ENCODE measurements around the gene NXPH1. TPM values are rescaled to one million over a fixed set of nuclear protein-coding genes. Genes with fewer than 3 reads are reported as not detected.

The NXPH1 gene
- total RNA-seq, 1 donor from 2014 or later, result not detected

DNA sequence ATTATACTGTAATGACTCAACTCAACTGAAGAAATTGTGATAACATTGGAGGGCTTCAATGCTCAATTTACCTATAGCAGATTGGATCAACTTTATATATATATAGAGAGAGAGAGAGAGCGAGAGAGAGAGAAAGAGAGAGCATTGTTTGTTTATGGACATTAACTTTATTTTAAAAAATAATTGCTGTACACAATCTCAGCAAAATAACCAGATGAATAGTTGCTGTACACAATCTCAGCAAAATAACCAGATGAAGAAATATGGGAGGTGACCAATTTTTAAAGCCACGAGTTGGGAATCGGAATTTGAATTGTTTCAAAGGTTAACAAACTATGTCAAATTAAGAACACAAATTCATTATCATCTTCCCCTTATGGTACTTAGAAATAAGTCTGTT lies 319.9 kb downstream of the NXPH1 start:
- intact Hi-C loops (cut with DNase I), result no loop called here
- no peak for DNase-seq (ENCODE audit: missing footprints)
- no peak for ATAC-seq

DNA sequence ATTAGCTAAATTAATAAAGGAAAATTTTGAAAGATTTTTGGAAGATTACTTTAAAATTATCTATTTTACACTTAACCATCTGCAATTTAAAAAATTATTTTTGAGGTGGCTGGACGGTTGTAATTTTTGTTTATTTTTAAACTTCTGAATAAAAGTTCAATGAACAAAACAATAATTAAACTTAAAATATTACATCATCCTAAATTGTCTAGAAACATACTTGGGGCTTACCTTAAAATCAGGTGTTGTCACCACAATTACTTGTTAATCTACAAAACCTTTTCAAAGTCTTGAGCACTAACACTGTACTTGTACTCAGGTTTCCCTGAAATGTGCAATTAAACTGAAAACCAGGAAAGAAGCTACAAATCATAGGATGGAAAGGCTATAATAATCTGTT lies 328.3 kb downstream of the NXPH1 start:
- no peak for DNase-seq (ENCODE audit: missing footprints)
- no peak for ATAC-seq
- intact Hi-C loops (cut with DNase I), result no loop called here

DNA sequence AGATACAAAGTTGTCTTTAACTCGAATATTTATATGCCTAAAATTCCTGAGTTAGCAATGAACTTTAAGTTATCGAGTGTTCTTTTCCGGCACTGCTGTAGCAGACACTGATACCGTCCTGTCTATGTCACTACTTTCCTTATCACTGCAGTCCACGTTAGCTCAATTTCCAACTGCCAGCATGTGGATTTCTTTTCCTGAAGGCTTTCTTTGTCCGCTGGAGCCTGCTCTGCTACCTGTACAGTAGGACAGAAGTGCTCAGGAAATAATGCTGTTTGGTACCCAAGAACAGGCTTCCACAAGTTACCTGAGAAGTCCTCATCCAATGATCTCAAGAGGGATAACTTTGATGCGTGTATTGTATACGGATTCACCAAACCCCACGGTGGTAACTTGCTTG lies 329.4 kb downstream of the NXPH1 start:
- no peak for ATAC-seq
- intact Hi-C loops (cut with DNase I), result no loop called here
- DNase-seq (ENCODE audit: missing footprints), result no peak

DNA sequence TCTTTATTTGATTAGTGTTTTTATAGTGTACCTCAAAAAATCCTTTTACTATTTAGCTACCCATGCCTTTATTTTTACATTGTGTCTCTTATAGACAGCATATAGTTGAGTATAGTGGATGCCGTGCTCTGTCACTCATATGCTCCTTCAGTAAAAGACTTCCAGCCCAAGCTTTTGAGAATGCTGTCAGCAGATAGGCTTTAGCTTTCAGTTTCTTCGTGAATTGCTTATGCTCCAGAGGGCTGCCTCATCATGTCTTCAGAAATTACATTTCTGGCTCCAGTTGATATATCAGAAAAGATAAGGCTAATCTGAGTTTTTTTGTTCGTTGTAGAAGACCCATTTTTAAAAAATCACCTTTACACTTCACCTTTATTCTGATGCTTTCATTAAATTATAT lies 332.0 kb downstream of the NXPH1 start:
- ATAC-seq (no peak), DNase-seq (ENCODE audit: missing footprints) (no peak)
- intact Hi-C loops (cut with DNase I), result no loop called here

DNA sequence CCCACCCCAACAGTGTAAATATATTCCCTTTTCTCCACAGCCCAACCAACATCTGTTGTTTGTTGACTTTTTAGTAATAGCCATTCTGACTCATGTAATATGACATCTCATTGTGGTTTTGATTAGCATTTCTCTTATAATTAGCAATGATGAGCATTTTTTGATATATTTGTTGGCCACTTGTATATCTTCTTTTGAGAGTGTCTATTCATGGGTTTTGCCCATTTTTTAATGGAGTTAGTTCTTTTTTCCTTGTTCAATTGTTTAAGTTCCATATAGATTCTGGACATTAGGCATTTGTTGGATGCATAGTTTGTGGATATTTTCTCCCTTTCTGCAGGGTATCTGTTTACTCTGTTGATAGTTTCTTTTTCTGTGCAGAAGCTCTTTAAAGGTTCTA lies 340.1 kb downstream of the NXPH1 start:
- DNase-seq (ENCODE audit: missing footprints), result no peak
- intact Hi-C loops (cut with DNase I), result no loop called here
- ATAC-seq, result no peak

DNA sequence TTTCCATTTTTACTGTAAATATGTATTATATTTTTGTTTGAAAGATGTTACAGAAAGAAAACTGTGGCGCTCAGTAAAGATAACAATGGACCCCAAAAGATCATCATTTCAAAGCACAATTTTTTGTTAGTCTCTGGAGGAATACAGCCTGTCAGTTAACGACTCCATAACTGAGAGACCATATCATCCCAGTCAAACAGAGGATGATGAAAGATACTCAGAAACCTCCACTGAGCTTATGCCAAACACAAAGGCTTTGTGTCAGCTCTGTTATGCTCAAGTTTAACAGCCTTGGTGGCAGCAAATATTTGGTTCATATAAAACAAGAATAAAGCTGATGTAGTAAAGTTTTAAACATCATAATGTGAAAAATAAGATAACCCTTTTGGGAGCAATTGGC lies 345.1 kb downstream of the NXPH1 start:
- ATAC-seq, result no peak
- DNase-seq (ENCODE audit: missing footprints), result no peak
- intact Hi-C loops (cut with DNase I), result no loop called here

DNA sequence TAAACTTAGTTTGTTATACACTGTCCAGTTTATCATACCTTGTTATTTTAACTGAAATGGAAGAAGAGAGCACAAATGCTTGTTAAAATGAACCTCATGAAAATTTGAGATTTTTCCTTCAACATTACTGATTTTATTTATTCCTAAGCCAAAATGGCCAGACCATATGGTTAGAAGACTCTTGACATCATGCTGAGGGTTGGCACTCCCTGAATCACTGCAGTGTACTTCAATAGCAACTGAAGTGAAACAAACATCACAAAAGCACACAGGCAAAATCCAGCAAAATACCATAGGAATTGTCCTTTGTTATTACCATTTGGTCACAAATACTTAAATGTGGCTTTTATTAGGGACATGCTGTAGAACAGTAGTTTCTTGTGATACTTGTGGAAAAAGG lies 347.8 kb downstream of the NXPH1 start:
- DNase-seq (ENCODE audit: missing footprints) (no peak), ATAC-seq (no peak)
- intact Hi-C loops (cut with DNase I), result no loop called here

DNA sequence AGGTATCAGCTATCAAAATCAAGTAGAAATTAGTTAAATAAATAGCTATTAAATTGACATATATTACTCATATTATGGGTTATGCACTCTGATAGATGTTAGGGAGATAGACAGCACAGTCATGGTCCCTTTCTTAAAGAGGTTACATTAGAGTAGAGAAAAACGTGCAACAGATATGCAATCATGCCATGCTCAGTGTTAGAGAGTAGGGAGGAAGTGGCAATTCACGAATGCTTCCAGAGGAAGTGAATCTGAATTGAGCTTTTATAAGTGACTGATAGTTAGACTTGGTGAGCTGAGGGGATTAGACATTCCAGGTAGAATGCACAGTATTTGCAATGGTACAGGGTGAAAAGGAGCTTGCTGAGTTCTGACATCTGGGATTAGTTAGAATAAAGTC lies 349.8 kb downstream of the NXPH1 start:
- intact Hi-C loops (cut with DNase I), result no loop called here
- DNase-seq (ENCODE audit: missing footprints), result no peak

DNA sequence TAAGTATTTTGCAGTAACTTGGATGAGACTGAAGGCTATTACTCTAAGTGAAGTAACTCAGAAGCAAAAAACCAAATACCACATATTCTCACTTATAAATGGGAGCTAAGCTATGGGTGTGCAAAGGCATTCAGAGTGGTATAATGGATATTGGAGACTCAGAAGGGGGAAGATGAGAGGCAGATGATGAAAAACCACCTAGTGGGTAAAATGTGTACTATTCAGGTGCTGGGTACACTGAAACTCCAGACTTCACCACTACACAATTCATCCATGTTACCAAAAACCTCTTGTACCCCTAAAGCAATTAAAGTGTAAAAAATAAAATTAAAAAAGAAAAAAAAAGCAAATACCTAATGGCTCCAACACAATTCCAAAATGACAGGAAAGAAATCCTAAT lies 351.7 kb downstream of the NXPH1 start:
- ATAC-seq, result no peak
- intact Hi-C loops (cut with DNase I), result no loop called here

More for the DNA sequence above, 349.8 kb downstream of the NXPH1 start:
- ATAC-seq, result no peak

DNA sequence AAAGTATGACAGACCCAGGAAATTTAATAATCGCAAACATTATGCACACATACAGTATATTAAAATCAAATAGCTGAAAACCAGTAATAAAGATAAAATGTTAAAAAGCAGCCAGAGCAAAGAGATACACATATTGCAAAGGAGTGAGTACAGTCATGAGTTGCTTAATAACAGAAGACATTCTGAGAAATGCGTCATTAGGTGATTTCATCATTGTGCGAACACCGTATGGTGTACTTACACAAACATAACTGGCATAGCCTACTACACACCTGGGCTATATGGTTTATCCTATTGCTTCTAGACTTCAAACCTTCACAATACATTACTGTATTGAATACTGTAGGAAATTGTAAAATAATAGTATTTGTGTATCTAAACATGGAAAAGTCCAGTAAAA lies 367.6 kb downstream of the NXPH1 start:
- DNase-seq (ENCODE audit: missing footprints), result no peak
- no peak for ATAC-seq
- intact Hi-C loops (cut with DNase I), result no loop called here

More for the DNA sequence above, 351.7 kb downstream of the NXPH1 start:
- no peak for DNase-seq (ENCODE audit: missing footprints)

Other genes starting within 250 kb of the NXPH1 start
- 44.3 TPM for gene ICA1, start 171.4 kb upstream of the NXPH1 start, total RNA-seq